HG02943 (cell line): ENCODE results near the gene ANKRD13B.

Source experiments
- ATAC-seq: cut with Tn5 transposase; IDR thresholded peaks from one replicate; pipeline ENCODE4 v1.9.1; 2021; ENCODE audit warnings: mild to moderate bottlenecking, low read depth, moderate library complexity; ENCODE audit not compliant: unreplicated experiment

The ANKRD13B gene

GRCh38 chr17:29614349-29615047, 21.6 kb downstream of the ANKRD13B start:
- no peak for ATAC-seq

GRCh38 chr17:29615048-29615385, 22.1 kb downstream of the ANKRD13B start:
- ATAC-seq: no peak

DNA sequence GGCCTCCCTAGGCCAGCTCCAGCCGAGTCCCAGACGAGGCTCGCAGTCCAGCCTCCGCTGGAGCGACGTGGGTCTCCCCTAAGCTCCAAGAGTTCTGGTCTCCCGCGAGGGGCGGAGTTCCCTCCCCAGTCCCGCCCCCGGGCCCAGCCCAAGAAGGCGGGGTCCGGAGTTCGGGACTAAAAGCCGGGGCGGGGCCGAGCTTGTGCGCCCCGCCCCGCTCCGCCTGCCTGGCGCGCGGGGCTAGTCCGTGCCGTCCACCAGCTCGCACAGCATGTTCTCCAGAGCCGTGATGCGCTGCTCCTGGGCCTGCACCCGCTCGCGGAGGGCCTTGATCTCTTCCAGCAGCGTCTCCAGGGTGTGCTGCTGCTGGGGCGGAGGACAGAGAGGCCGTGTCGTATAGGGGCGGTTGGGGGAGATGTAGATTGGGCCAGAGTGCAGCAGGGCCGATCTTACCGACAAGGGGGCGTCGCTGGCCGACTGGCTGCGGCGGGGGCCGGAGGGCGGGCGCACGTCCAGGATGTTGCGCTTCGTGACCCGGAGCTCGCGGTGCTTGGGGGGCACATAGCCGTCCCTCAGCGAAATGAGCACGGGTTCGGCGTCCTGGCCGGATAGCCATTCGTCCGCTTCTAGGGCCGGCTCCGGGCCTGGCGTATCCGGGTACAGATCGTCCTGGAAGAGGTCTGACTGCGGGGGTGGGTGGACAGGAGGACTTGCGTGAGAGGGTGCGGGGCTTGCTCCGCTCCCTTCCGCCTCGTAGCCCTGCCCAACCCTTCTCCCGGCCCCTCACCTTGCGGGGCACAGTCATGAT, 22.8 kb downstream of the ANKRD13B start:
- ATAC-seq: no peak

- ATAC-seq: no peak
These were observed 23.5 kb downstream of the ANKRD13B start for GRCh38 chr17:29616300-29617048.

GRCh38 chr17:29617125-29617480, 24.2 kb downstream of the ANKRD13B start:
- ATAC-seq: no peak

- no peak for ATAC-seq
These were observed 24.7 kb downstream of the ANKRD13B start for GRCh38 chr17:29617481-29618271.

GRCh38 chr17:29618272-29619065, 25.5 kb downstream of the ANKRD13B start:
- no peak for ATAC-seq

GRCh38 chr17:29619251-29619650, 26.3 kb downstream of the ANKRD13B start:
- ATAC-seq: no peak

DNA sequence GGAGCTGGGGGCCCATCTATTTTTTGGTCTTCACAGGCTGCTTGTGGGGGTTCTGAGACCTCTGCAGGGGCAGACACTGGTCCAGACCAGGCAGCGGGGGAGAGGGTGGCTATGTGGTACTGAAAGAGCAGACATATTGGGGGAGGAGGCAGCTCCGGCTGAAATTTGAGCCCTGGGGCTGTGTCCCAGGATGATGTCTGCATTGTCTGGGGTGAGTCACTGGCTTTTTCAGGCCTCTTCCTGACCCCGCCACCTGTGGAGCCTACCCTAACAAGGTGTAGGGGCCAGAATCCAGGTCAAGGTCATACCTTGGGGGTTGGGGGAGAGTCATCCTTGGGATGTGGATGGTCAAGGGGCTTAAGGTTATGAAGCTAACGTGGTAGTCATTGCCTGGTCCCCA, 27.3 kb downstream of the ANKRD13B start:
- no peak for ATAC-seq

- no peak for ATAC-seq
These were observed 28.0 kb downstream of the ANKRD13B start for GRCh38 chr17:29620779-29621500.

- ATAC-seq: no peak
These were observed 28.8 kb downstream of the ANKRD13B start for GRCh38 chr17:29621751-29622194.

DNA sequence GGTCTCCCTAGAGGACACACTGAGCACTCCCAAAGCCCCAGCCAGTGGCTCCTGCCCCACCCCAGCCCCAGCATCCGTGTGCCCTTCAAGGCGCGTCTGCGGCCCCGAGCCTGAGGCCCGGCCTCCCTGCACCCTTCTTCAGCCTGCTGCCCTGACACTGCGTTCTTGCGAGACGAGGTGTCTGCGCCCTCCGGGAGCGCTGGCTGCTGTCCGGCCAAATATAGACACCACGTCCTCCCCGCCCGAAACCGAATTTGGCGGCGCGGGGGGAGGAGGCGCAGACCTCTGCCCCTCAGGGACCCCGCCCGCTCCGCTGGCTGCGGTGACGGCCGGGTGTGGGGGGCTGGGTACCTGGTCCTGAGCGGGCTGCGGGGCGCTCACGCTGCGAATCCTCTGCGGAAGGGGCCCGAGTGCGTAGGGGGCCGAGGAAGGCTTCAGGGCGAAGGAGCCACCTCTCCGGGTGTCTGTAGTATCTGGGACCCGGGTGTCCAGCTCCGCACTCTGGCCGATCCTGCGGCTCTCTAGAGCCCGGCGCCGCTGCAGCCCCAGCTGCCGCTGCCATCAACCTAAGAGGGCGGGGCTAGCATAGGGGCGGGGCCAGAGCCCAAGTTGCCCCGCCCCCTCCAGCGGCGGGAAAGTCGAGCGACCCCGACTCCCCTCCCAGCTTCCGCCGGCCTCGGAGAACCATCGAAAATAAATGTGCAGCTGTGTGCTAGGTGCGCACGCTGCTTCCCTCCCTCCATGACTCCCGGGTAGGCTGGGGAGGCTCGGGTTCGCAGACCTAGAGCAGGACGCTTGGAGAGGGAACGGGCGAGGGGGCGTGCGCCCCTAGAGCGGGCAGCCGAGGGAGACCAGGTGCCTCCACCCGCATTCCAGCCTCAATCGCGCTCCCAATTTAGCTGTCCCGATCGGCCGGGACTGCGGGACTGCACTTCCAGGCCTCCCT, 29.7 kb downstream of the ANKRD13B start, which contains the start of gene CORO6:
TSS of gene CORO6 (minus strand) at position 576 of the 946 bp plus-strand sequence. CDS start 1,491 bp downstream, outside the sequence.
- ATAC-seq: no peak

DNA sequence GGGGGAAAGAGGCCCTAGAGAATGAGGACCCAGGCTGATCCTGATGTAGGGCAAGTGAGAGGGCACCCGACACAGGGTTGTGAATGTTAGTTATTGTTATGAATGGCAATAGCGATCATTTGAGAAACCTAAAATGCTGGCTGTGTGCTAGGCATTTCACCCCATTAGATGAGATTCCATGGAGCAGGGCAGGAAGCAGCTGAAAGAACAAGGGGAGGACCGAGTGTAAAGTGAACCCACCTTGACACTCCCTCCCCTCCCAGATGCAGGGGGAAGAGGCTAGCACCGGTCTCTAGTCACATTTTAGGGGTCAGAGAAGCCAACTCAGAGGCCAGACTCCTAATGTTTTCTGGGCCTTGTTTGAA, 30.3 kb downstream of the ANKRD13B start:
- no peak for ATAC-seq

GRCh38 chr17:29624586-29624985, 31.7 kb downstream of the ANKRD13B start:
- ATAC-seq: no peak

DNA sequence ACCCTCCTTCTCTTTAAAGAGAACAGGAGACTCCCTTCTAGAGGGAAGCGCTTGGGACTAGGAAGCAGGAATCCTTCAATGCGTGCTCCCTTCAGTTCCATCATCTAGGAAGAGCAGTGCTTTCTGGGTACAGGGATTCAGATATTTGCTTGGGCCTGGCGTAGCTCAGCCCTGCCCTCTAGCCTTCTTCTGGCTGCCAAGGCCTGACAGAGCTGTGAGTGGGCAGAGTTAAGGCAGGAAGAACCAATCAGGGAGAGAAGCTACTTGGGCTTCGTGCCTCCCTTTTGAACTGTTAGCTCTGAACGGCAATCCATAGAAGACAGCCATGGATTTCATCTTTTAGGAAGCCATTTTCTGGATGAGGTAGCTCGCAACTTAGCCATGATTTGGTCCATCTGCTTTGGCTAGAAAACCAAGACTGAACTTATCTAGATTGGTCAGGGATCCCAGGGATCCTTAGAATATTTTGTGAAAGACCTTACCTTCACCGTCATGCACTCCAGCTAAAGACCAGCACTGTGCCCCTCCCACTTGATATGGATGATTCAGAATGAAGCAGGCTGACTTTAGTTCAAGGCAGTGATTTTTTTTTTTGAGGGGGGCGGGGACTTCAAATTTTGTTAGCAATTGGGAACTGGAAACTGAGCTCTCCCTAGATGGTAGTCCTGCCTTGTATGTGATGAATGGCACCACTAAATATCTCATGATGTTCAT, 32.3 kb downstream of the ANKRD13B start:
- no peak for ATAC-seq

GRCh38 chr17:29627951-29628350, 35.0 kb downstream of the ANKRD13B start:
- ATAC-seq: no peak

GRCh38 chr17:29628644-29629043, 35.7 kb downstream of the ANKRD13B start:
- no peak for ATAC-seq
